ENCODE data around the gene CACNA1G. TPM values are rescaled to one million over a fixed set of nuclear protein-coding genes. Genes with fewer than 3 reads are reported as not detected.
A peak's percentile ranks its signal among the peaks of the same experiment; 100 is the strongest.

CACNA1G gene
- total RNA-seq, 1 donor from 2014 or later: not detected

DNA sequence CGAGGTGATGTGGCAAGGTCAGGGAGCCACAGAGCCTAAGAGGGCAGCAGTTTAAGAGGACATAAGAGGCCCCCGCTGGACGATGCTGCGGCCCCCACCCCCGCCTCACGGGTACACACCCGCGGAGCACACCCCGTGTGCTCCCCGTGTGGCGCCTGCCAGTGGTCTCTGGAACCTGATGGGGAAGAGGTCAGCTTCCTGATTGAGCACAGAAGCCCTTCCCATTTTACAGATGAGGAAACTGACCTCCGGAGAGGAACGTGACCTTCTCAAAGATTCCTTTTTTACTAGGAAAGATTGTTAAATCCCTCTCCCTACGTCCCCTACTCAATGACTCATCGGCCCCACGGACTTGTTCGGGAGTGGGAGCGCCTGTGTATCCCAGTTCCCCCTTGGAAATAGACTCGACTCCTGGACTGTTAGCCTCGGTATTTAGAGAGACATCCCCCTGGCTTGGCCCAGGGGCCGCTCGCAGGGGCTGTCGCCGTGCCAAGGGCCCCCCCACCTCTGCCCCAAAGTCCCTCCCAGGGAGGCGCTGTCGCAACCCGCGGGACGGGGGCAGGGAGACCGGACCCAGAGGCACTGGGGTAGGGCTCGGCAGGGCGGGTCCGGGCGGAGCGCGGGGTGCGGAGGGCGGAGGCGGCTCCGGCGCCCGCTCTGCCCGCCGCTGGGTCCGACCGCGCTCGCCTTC lies 73.9 kb downstream of the CACNA1G start, which contains the start of gene ABCC3:
TSS of gene ABCC3 (plus strand) at position 658 of the 691 bp plus-strand sequence. CDS start 56 bp downstream, outside the sequence.
- peak within 1 kb of the TSS; percentile 75 for H3K4me3 ChIP-seq (ENCODE audit: low read depth, low read length)
- DNase-seq (ENCODE audit: low read depth): no peak
- TF ChIP-seq, protein P1, sequence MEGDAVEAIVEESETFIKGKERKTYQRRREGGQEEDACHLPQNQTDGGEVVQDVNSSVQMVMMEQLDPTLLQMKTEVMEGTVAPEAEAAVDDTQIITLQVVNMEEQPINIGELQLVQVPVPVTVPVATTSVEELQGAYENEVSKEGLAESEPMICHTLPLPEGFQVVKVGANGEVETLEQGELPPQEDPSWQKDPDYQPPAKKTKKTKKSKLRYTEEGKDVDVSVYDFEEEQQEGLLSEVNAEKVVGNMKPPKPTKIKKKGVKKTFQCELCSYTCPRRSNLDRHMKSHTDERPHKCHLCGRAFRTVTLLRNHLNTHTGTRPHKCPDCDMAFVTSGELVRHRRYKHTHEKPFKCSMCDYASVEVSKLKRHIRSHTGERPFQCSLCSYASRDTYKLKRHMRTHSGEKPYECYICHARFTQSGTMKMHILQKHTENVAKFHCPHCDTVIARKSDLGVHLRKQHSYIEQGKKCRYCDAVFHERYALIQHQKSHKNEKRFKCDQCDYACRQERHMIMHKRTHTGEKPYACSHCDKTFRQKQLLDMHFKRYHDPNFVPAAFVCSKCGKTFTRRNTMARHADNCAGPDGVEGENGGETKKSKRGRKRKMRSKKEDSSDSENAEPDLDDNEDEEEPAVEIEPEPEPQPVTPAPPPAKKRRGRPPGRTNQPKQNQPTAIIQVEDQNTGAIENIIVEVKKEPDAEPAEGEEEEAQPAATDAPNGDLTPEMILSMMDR (conservative IDR thresholded peaks at IDR 0.05; ENCODE audit: low read depth, low read length): no peak

DNA sequence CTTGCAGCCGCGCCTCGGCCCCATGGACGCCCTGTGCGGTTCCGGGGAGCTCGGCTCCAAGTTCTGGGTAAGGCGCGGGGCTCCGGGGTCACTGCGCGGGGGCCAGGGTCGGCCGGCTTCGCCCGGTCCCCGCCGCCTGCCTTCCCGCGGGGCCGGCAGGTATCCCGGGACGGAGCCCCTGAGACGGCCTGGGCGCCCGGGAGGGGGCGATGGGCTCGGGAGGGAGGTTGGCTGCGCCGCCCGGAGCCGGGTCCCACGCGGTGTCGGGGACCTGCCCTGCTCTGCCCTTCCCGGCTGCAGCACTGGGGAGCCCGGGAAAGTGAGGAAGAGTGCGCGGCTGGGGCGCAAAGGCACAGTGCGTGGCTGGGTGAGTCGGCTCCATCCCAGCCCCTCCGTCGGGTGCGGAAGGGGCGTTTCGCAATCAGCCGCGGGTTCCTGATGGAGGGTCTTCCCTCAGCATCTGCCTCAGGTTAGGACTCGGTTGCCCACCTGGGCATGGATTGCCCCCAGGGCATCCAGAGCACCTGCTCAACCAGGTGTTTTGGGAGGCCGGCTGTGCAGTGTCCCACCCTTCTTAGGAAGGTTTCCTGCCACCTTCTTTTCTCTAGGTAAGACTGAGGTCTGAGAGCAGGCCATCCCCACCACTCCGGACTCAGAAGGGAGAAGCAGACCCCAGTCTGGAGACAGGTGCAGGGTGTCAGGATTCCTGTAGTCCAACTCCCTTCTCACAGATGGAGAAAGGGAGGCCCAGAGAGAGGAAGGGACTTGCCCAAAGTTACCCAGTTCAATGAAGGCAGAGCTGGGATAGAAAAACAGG lies 74.6 kb downstream of the CACNA1G start:
- H3K4me3 ChIP-seq (ENCODE audit: low read depth, low read length): peak overlapping the region; percentile 75
- TF ChIP-seq, protein P1 (conservative IDR thresholded peaks at IDR 0.05; ENCODE audit: low read depth, low read length): no peak
- no peak for DNase-seq (ENCODE audit: low read depth)

DNA sequence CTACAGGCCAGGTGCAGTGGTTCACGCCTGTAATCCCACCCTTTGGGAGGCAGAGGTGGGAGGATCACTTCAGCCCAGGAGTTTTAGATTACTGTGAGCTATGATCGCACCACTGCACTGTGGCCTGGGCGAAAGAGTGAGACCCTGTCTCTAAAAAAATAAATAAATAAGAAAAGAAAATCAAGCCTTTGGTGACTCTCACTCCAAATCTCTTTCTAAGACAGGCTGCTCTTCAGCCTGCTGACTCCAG lies 75.1 kb downstream of the CACNA1G start:
- DNase-seq (ENCODE audit: low read depth): no peak
- TF ChIP-seq, protein P1 (conservative IDR thresholded peaks at IDR 0.05; ENCODE audit: low read depth, low read length): no peak
- H3K4me3 ChIP-seq (ENCODE audit: low read depth, low read length): peak overlapping the region; percentile 75

DNA sequence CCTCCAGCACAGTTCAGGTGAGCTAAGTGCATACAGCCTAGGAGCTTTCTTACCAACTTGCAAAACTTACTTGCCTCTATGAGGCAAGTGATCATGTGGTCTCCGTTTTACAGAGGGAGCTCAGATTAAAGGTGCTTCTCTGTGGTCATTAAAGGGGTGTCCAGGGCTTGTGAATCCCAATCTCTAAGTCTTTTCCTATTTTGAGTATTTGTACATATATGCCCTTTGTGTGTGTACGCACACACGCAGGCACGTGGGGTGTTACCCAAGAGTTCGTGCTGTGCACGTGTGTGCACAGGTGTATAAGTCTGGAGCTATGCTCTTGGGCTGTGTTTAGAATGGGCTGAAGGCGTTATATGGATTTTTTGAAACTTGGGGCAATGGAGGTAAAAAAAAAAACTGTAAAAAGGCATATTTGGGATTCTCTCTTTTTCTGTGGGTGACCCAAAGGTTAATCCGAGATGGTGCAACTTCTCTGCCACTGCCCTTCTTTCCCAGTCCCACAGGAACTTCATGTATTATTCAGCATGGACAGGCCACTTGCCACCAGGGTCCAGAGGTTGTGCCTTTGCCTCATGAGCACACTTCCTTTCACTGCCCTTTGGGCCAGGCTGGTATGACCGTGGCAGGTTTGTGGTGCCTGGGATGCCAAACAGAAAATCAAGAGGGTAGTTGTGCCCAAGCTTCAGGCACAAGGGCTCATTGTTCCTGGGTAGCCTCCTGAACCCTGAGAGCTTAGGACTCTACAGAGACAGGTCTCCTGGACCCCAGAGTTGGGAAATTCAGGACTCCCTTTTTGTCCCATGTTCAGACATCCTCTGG lies 75.7 kb downstream of the CACNA1G start:
- peak overlapping the region; percentile 75 for H3K4me3 ChIP-seq (ENCODE audit: low read depth, low read length)
- TF ChIP-seq, protein P1 (conservative IDR thresholded peaks at IDR 0.05; ENCODE audit: low read depth, low read length): no peak
- DNase-seq (ENCODE audit: low read depth): no peak

DNA sequence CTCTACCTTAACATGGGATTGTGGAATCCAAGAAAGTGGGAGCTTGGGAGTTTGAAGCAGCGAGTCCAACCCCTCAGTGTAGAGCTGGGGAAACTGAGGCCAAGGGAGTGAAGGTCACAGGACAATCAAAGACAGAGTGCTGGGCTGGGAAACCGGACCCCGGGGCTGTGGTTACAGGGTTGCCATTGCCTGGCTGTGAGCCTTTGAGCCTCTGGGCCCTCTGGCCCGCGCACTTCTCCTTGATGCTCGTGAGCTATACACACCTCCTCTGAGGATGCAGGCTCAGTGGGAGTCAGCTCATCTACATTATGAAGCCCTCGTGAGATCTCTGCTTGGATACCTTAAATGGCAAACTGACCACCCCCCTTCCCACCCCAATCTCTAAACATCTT lies 76.3 kb downstream of the CACNA1G start:
- H3K4me3 ChIP-seq (ENCODE audit: low read depth, low read length): peak overlapping the region; percentile 75
- no peak for DNase-seq (ENCODE audit: low read depth)
- TF ChIP-seq, protein P1 (conservative IDR thresholded peaks at IDR 0.05; ENCODE audit: low read depth, low read length): no peak

DNA sequence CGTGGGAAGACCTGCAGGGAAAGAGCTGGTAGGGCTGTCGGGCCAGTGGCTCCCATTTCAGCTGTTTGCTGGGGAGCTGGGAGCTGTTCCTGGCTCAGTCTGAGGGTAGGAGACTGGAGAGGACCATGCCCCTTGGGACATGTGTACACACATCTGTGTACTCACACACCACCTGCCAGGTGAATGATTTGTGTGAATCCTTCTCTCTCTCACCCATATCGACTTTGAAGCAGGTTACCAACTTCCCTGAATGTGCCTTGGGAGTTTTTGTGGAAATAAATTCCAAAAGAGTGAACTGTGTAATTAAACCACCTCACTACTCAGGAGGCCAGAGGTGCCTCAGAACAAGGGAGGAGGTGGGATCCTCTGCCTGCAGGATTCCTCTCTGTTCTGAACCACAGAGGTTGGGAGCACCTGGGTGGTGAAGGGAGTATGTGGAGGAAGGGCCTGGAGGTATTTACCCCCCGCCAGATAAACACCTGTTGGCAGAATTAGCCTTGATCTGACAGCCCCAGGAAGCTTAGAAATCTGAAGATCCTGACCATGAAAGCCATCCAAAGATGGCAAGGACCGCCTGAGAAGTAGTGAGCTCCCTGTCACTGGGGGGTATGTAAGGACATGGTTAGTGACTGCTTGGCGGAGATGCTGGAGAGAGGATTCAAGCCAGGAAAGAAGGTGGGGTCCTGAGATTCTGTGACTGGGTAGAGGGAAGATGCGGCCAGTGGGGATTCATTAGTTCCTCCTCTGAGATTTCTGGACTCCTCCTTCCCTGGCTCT lies 77.5 kb downstream of the CACNA1G start:
- TF ChIP-seq, protein P1 (conservative IDR thresholded peaks at IDR 0.05; ENCODE audit: low read depth, low read length): no peak
- DNase-seq (ENCODE audit: low read depth): no peak
- H3K4me3 ChIP-seq (ENCODE audit: low read depth, low read length): no peak overlapping the region

Data from epithelial cell of proximal tubule (primary cell).